ENCODE data around the gene JAK1.

The JAK1 gene

GRCh38 chr1:64983110-64983509, 16.8 kb upstream of the JAK1 start:
- no peaks in the 10 kb centered on the region for H3K36me3 ChIP-seq
- no peaks in the 10 kb centered on the region for H3K27me3 ChIP-seq (ENCODE audit: insufficient read depth, low read depth, severe bottlenecking)
- no peak for DNase-seq
- no peak overlapping the region for H3K27ac ChIP-seq
- no peak overlapping the region for H3K4me3 ChIP-seq (ENCODE audit: low read depth, low read length)
- no peaks in the 10 kb centered on the region for H3K9me3 ChIP-seq (ENCODE audit: severe bottlenecking)
- no peak for TF ChIP-seq CTCF (IDR thresholded peaks at IDR 0.05; ENCODE audit: low read depth, low read length)

- Histone ChIP-seq H3K4me3 (ENCODE audit: low read depth, low read length) (no peak overlapping the region), H3K9me3 (ENCODE audit: severe bottlenecking) (no peaks in the 10 kb centered on the region), H3K27ac (no peak overlapping the region), H3K27me3 (ENCODE audit: insufficient read depth, low read depth, severe bottlenecking) (no peaks in the 10 kb centered on the region), H3K36me3 (no peaks in the 10 kb centered on the region)
- no peak for TF ChIP-seq CTCF (IDR thresholded peaks at IDR 0.05; ENCODE audit: low read depth, low read length)
- DNase-seq, result no peak
Observed at GRCh38 chr1:64981601-64982533, 15.5 kb upstream of the JAK1 start.

- Histone ChIP-seq H3K27ac (no peak overlapping the region), H3K36me3 (no peaks in the 10 kb centered on the region), H3K9me3 (ENCODE audit: severe bottlenecking) (no peaks in the 10 kb centered on the region), H3K27me3 (ENCODE audit: insufficient read depth, low read depth, severe bottlenecking) (no peaks in the 10 kb centered on the region), H3K4me3 (ENCODE audit: low read depth, low read length) (no peak overlapping the region)
- TF ChIP-seq CTCF (IDR thresholded peaks at IDR 0.05; ENCODE audit: low read depth, low read length), result no peak
- no peak for DNase-seq
Observed at GRCh38 chr1:64980745-64981600, 14.6 kb upstream of the JAK1 start.

- Histone ChIP-seq H3K9me3 (ENCODE audit: severe bottlenecking) (no peaks in the 10 kb centered on the region), H3K27ac (no peak overlapping the region), H3K27me3 (ENCODE audit: insufficient read depth, low read depth, severe bottlenecking) (no peaks in the 10 kb centered on the region), H3K36me3 (no peaks in the 10 kb centered on the region), H3K4me3 (ENCODE audit: low read depth, low read length) (no peak overlapping the region)
- DNase-seq, result no peak
- no peak for TF ChIP-seq CTCF (IDR thresholded peaks at IDR 0.05; ENCODE audit: low read depth, low read length)
Observed at GRCh38 chr1:64979358-64979757, 13.0 kb upstream of the JAK1 start.

GRCh38 chr1:64976361-64976760, 10.0 kb upstream of the JAK1 start:
- DNase-seq, result no peak
- TF ChIP-seq CTCF (IDR thresholded peaks at IDR 0.05; ENCODE audit: low read depth, low read length), result no peak

More at GRCh38 chr1:64976361-64976760, 10.0 kb upstream of the JAK1 start:
- H3K27me3 ChIP-seq (ENCODE audit: insufficient read depth, low read depth, severe bottlenecking), result no peaks in the 10 kb centered on the region
- H3K9me3 ChIP-seq (ENCODE audit: severe bottlenecking), result no peaks in the 10 kb centered on the region
- H3K4me3 ChIP-seq (ENCODE audit: low read depth, low read length), result no peak overlapping the region
- H3K36me3 ChIP-seq, result no peaks in the 10 kb centered on the region
- H3K27ac ChIP-seq, result no peak overlapping the region

Measured in WERI-Rb-1 (cell line).